AG08395 (cell line): Measurements from ENCODE around the gene TLE1.
"Not testable (repeated sequence)": the region's sequence is repeated elsewhere in the genome, so short reads cannot be mapped to it uniquely, and the experiment has no call there.

Source experiments
- DNase-seq: peaks from one replicate; pipeline ENCODE4 v3.0.0; 2012; ENCODE audit warnings: mixed read lengths, low spot score

The TLE1 gene

DNA sequence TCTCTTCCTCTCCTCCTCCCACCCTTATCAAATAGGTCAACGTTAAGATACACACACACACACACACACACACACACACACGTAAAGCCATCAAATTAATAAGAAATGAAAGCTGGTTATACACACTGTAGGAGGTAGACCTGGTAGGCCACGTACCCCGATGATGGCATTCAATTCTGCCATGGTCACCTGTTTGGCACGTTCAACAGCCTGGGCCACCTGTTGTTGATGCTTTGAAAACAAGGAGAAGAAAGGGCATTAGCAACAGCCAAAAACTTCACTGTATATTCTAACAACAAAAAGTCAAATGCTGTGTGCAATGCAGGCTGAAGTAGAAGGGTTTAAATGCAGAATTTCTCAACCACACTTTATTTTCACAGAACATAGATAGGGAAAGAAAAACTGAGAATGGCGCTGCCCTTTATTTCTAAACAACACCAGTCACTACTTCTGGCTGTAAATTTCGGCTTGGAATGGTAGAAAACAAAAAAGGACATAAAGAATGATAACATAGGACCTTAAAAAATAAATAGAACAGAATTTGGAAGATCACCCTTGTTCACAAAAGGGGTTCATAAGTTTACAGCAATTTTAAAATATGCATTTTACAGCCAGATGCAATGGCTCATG is 37.2 kb downstream of the TLE1 start:
- no peak for DNase-seq

DNA sequence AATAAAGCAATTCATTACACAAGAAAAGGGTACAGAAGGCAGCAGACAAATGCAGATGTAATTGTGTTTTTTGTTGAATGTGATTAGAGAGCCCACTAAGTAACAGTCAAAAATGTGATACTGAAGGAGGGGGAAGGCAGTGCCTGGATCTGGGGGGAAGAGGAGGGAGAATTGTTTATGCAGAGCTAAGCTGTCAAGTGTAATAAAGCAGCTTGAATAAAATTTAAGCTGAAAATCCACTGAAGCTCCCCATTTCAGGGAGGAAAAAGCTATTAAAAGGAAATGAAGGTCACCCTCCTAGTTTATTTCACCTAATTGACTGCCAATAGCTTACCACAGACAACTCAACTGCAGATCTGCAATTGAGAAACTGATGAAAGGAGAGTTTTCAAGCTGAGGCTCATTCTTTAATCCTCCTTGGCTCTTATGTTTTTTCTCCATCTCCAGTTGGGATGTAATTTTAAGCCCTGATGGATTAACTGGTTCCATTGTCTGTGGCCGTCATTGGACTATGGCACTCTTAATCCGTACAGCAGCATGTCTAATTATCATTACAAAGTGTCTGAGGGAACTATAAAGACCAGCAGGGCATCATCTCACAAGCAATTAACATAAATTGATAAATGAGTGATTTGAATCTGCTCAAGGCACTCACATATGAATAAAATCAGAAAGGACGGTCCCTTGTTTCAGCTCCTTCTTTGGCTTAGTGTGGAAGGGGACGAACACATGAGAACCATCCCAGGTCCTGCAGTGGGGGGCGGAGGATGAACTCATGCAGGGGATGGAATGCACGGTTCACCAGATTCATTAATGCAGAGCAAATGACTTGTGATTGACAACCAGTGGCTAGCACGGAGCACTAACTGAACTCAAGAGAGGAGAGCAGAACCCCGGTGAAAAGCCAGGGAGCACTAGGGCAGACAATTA is 38.5 kb downstream of the TLE1 start:
- DNase-seq, result no peak

DNA sequence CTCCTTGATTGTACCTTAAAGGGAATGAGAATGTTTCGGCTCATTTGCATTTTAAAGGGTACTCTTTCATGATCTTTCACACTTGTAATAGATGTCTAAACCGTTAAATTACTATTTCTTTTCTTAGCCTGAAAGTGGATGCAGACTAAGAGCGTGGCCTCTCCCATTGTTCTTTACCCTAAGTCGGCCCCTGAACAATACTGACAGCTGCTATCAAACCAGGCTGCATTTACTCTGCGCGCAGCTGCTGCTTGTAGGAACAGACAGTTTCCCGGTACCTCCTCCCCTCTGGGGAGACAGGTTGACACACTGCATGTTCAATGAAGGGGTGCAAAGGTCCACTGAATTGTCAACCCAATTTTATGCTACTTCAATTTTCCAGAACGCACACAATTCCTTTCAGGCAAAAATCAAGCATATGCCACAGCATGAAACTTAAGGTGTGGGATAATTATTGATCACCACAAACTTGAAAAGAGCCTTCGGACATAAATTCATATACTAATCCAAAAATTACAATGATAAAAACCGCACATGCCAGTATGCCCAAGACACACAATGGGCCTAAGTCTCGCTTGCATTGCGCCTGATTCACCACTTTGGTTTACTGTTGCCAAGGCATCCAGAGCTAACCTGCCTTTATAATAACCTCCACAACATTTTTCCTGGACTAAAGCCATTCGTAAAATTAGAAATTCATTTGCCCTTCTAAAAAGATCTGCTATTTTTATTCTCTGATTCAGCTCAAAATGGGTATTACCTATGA is 39.7 kb downstream of the TLE1 start:
- no peak for DNase-seq

DNA sequence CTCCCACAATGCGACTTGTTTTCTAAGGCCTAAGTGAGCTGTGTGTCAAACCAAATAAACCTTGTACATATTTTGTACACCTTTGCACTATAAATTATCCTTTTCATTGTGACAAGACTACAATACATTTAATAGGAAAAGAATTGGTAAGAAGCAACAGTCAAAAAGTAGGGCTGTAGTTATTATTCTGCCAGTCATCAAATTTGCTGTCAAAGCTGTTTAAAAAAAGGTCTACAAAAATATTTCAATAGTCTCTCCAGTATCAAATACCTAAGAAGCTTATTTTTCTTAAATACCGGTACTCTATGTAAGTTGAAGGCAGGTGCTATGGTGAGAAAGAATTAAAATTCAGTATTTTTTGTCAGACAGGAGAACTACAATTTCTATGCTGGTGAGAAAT is 40.5 kb downstream of the TLE1 start:
- no peak for DNase-seq

DNA sequence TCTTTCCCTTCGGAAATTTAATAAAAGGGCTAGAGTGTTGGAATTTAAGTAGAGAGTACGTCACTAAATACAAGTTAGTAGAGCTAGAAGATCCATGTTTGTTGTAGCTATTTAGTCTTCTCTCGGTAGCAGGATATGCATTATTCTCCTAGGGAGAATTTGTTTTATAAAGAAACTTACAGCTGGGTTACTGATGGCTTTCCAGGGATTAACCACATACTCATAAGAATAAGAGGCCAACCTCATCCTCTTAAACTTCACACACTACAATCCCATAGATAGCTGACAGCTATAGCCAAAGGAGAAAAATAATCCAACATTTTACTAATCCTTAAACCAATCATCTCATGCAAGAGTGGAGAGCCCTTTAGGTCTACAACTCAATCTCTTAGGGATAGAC is 43.0 kb downstream of the TLE1 start:
- DNase-seq, result no peak

DNA sequence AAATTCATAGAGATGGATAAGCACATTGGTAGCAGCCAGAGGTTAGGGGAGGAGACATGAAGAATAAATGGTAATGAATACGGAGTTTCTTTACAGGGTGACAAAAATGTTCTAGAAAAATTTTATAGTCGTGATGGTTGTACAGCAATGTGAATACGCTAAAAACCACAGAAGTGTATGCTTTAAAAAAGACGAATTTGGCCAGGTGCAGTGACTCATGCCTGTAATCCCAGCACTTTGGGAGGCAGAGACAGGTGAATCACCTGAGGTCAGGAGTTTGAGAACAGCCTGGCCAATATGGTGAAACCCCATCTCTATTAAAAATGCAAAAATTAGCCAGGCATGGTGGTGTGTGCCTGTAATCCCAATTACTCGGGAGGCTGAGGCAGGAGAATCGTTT is 44.8 kb downstream of the TLE1 start:
- not testable (repeated sequence) for DNase-seq

DNA sequence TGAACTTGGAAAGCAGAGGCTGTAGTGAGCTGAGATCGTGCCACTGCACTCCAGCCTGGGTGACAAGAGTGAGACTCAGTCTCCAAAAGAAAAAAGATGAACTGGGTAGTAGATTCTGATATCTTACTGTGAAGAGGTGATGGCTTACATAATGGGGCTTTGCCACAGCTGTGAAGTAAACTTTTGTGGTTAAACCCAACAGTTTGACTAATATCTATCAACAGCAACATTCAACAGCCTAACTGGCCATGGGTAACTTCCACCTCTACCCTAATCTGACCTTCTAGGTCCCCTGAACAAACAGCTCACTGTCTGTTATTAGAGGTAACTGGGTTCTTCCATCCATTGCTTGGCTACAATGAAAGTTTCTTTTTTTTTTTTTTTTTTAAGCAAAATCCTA is 52.1 kb downstream of the TLE1 start:
- DNase-seq, result no peak

DNA sequence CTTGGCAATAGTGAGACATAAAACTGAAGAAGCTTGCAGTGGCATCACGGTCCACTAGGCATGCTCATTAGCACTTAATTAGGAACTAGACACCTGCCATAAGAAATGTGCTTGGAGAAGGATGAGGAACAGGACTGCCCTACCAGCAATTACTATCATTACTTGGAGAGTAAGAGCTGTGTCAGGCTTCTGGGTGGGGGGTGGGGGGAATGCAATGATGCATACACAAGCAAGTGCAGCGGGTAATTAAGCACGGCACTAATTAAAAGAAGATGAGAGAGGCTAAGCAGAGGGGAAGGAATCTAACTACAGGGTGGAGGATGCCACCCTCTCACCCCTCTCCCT is 53.1 kb downstream of the TLE1 start:
- DNase-seq, result no peak

DNA sequence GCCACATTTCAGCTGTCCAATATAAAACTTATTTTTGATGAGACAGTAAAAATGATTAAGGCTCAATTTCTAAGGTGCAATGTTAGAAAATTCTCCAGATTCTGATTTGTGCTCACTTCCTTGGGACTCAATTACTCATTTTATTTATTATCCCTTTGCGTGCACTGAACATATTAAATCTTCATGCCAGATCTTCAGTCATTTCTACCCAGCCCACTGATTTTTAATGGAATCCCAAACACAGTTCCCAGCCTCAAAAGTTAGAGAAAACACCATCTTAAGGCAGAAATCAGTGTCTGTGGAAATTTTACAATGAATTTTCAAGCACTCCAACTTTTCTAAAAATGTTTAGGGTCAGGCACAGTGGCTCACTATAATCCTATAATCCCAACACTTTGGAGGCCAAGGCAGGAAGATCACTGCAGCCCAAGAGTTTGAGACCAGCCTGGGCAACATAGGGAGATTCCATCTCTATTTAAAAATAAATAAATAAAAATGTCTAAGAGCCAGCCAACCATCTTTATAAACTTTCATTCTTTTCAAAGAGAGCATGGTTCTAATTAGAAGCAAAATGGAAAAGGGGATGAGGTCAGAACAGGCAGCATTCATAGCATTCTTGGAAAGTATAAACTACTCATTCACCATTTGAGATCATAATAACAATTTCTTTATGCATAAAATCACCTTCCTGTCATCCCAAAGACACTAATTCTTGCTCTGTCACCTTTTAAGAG is 53.7 kb downstream of the TLE1 start:
- peak; percentile 62 for DNase-seq

DNA sequence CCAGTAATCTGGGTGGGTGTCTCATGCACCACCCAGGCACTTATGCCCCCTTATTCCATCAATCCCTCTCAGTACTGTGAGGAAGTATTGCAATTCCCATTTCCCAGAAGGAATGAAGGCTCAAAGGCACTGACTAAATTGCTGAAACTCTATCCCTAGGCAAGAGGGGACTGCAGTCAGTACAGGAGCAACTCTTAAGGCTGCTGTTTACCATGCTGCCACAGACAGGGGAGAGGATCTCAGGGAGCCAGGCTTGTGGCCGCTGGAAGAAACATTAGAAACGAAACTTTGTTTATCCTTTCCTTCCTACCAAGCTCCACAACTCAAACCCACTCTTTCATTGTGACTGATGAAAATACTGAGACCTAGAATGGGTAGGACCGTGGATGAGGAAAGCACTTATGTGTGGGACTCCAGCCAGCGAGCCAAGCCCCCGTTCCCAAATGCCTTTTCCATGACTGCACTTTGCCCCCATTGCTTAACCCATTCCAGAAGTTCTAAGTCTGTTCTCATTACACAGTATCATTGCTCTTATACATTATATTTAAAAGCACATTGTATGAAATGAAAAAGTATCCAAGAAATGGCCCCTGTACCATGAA is 54.3 kb downstream of the TLE1 start:
- DNase-seq, result no peak

DNA sequence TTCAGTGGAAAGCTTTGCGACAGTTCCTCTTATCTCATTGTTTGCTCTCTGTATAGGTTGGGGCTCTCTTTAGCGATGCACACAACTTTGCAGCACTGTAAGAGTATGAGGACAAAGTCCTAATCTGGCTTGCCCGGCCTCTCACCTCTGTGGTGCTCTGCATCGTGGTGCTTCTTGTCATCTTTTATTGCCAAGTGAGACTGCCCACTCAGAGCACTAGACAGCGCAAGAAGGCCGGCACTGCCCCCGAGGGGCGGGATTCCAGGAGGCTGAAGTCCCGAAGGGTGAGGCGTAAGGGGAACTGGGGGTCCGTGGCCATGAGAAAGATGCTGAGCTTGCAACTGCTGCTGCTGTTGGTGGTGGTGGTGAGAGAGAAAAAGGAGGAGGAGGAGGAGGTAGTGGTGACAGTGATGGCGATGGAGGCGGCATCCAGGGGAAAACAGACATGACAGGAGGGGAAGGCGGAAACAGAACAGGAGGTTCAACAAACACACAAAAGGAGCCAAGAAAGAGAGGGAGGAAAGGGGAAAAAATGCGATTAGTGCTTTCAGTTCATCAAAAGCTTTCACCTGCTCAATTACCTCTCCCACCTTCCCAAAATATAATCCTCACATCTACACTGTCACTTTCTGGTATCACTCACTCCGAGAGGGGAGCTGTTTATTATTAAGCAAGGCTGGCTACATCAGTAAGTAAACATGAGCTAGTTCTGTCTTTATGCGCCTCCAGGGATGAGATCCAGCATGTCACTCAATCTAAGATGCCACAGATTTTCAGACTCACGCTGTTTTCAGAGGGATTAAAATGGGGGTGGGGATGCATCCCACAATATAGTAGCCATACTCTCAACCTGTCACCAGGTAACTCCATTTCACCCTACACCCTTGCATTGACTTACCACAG is 55.1 kb downstream of the TLE1 start:
- no peak for DNase-seq

DNA sequence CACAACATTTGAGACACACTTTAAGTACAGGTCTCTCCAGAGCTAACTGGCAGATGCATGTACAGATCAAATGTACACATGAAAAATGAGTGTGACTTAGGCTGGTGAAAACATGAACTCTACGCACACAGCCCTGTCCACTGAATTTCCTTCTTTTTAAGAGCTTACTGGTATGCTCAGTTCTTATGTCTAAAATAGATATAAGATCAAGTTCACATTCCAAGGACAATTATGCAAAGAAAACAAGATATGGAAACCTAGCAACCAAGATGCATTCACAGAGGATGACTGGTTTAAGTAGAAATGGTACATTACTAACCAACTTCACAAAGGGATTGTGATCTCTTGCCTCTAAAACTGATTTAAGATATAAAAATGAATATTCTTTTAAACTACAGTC is 56.7 kb downstream of the TLE1 start:
- peak; percentile 19 for DNase-seq

DNA sequence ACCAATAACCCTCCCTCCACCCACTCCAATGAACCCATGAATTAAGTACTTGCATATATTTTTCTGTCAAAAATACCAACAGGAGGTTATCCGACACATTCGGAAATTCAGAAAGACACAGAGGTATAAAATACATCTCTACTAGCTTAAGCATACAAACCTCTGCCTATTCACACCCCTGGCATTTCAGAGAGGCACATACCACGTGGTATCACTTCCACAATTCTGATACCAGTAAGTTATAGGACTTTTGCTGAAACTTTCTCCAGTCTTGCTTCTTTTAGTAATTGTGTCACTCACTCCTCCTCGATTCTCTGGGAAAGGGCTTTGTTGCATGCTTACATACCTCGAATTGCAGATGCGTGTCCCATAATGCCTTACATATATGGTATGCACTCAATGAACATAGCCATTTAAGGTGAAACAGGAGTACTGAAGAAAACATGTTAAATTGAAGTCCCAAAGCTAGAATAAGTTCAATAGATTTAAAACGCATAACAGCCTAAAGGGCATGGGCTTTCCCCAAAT is 58.1 kb downstream of the TLE1 start:
- DNase-seq, result no peak

DNA sequence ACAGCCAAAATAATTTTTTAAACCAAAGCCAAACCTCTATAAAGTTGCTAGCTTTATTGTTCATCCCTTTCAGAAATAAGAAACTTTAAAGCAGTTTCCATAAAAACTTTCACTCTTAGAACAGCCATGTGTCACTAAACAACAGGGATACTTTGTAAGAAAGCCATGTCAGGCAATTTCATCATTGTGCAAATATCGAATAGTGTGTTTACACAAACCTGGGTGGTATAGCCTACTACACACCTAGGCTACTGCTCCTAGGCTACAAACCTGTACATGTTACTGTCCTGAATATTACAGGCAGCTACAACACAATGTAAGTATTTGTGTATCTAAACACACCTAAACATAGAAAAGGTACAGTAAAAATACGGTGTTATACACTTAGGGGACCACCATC is 59.9 kb downstream of the TLE1 start:
- no peak for DNase-seq

DNA sequence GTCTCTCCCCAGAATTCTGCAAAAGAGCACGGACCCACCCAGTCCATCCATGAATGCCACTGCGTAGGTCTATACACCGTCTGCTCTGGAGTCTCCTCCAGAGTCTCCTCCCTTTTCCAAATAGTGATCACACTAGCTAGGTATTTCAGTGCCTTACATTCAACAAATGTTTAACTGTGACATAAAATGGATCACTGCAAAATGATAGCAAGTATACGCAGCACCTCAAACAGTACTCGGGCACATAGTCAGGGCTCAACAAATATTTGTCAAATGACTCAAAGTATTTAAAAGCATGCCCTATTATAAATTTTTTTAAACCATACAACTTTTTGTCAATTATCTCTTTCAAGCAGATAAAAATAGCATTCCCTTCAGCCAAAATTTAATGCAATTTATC is 60.5 kb downstream of the TLE1 start:
- DNase-seq, result no peak

DNA sequence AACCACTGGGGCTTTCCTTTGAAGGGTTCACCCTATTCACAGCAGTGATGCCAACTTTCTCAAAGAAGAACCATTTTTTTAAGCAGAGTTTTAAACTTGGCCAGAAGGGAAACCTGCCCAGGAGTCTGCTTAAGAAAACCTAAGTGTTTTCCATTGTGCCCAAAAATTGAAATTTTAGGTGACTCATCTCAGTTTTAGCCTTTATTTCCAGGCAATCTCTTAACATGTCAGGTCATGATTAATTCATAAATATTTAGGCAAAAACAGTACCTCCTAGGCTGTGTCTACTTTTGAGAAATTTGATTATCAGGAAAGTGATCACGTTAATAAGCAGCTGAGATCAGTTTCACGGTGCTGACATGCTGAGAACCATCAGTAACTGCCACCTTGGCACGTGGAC is 61.9 kb downstream of the TLE1 start:
- no peak for DNase-seq

DNA sequence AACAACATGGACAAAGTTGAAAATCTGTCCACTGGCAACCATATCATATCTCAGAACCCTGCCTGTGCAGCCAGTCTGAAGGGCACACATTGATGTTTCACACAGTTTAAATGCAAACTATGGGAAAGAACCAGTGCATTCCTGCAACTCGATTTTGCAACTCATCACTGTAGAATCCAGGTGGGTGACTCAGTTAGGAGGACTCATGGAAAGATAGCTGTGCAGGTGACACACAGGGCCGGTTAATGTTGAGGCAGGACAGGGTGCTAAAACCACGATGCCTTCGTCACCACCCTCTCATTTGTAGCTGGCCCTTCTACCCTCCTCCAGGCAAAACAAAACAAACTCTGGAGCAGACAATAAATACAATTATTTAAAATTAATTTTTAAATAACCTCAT is 62.8 kb downstream of the TLE1 start:
- no peak for DNase-seq

DNA sequence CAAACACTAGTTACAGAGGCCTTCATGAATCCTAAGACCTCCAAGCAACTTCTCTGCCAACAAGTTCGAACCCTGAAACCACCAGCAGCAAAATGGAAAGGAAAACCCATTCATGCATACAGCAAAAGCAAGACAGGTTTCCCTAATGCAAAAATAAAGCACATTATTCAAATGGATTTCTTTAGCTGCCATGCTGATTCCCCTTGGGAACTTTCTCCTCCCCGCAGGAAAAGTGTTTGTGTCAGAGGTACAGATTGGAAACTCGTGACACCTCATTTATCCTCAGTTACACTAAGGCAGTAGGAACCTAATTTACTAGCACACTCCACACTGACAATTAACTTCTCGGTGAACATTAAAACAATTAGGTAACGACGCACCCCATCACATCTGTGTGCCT is 63.4 kb downstream of the TLE1 start:
- DNase-seq, result no peak

DNA sequence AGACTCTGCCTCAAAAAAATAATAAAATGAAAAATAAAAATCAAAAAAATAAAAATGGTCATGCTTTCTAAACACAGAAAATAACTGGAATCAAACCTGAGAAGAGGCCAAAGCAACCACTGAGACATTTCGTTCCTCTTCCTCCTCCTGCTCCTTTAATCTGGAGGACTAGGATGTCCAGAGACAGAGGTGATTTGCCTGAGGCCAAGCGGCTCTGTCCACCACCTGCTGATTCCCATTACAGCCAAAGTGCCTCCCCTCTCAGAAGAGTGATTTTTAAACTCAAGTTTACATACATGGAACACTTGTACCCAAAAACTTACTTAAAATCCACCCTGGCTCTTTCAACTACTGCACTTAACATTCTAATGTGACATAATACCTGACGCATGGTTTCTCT is 65.6 kb downstream of the TLE1 start:
- no peak for DNase-seq

DNA sequence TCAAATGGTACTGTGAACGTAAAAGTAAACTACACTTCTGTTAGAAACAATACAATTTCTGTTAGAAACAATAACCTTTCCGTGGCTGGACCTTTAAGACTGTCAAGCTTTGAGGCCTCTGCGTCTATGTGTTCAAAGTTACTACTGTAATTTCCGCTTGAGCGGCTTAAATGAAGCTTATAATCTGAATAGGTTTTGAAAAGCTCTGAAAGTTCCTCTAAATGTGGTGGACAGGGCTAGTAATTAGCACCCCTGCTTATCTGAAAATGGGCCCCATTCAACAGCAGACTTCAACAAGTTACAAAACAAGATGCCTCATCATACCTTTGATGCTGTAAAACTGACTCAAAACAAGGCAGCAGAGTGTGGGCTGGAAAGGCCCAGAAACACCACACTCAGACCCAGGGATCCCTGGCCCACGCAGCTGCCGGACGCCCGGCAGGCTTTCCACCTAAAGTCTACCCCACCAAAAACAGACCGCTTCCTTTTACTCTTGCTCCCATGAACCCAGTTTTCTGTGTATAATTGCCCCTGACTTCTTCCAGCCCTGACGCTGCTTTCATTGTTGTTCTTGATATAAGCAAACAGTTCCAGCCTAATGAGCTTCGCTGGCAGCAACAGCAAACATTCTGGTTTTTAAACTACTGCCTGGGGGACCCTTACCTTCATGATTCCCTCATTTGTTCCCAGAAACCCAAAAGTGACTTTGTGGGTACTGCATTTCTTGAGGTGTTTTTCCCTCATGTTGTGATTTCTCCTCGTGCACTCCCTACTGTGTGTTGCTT is 66.7 kb downstream of the TLE1 start:
- DNase-seq, result no peak
